ENCODE results near the gene MYO18B. TPM values are rescaled to one million over a fixed set of nuclear protein-coding genes. Genes with fewer than 3 reads are reported as not detected.

MYO18B gene
- total and polyA plus RNA-seq, 7 donors, result 79.3 to 434 (median 273) TPM

- peak overlapping the region; percentile 78 for H3K4me3 ChIP-seq
- WGBS, 3 donors, result 38 to 62% (median 49%) methylated on average over 2 of the region's 2 CpGs
- intact Hi-C loops (cut with DNase I), result no loop called here
Measured at GRCh38 chr22:25748704-25749103, 6.7 kb downstream of the MYO18B start.

GRCh38 chr22:25749420-25750169, 7.6 kb downstream of the MYO18B start:
- peak; percentile 5 to 17 (median 12) for ATAC-seq
- no peak for DNase-seq
- Histone ChIP-seq H3K36me3 (ENCODE audit: insufficient read depth in 1 of 2, low read depth in 1 of 2) (no peaks in the 10 kb centered on the region), H3K9me3 (no peaks in the 10 kb centered on the region), H3K27ac (peak overlapping the region; percentile 98), H3K27me3 (ENCODE audit: insufficient read depth in 3 of 3, low read length in 2 of 3) (no peaks in the 10 kb centered on the region), H3K4me3 (peak overlapping the region; percentile 78), H3K4me1 (peaks cover 63% of the 10 kb centered on the region)
- intact Hi-C loops (cut with DNase I), result no loop called here
- WGBS, 3 donors, result 41 to 55% (median 44%) methylated on average over 10 of the region's 10 CpGs
- TF ChIP-seq CTCF (IDR thresholded peaks at IDR 0.05), result no peak

More at GRCh38 chr22:25748704-25749103, 6.7 kb downstream of the MYO18B start:
- Histone ChIP-seq H3K4me1 (peaks cover 58% of the 10 kb centered on the region), H3K27me3 (ENCODE audit: insufficient read depth in 3 of 3, low read length in 2 of 3) (no peaks in the 10 kb centered on the region), H3K9me3 (no peaks in the 10 kb centered on the region), H3K27ac (peak overlapping the region; percentile 98), H3K36me3 (ENCODE audit: insufficient read depth in 1 of 2, low read depth in 1 of 2) (no peaks in the 10 kb centered on the region)
- ATAC-seq, result no peak
- DNase-seq, result no peak
- no peak for TF ChIP-seq CTCF (IDR thresholded peaks at IDR 0.05)

- H3K36me3 ChIP-seq (ENCODE audit: insufficient read depth in 1 of 2, low read depth in 1 of 2), result no peaks in the 10 kb centered on the region
- H3K27ac ChIP-seq, result peak overlapping the region; percentile 98
- WGBS, 3 donors, result 18 to 24% (median 18%) methylated on average over 6 of the region's 6 CpGs
- H3K4me1 ChIP-seq, result peaks cover 66% of the 10 kb centered on the region
- intact Hi-C loops (cut with DNase I), result no loop called here
- H3K9me3 ChIP-seq, result no peaks in the 10 kb centered on the region
- DNase-seq, result peak in 1 of 2 donors; percentile 77
- H3K4me3 ChIP-seq, result peak overlapping the region; percentile 78
- no peaks in the 10 kb centered on the region for H3K27me3 ChIP-seq (ENCODE audit: insufficient read depth in 3 of 3, low read length in 2 of 3)
- ATAC-seq, result peak in 3 of 4 donors; percentile 4 to 8 (median 6)
- TF ChIP-seq CTCF (IDR thresholded peaks at IDR 0.05), result peak; percentile 11
Measured at GRCh38 chr22:25750569-25751173, 8.7 kb downstream of the MYO18B start.

GRCh38 chr22:25751174-25751581, 9.2 kb downstream of the MYO18B start:
- DNase-seq (no peak), ATAC-seq (no peak)
- intact Hi-C loops (cut with DNase I), result no loop called here
- Histone ChIP-seq H3K4me3 (peak overlapping the region; percentile 78), H3K9me3 (no peaks in the 10 kb centered on the region), H3K4me1 (peaks cover 66% of the 10 kb centered on the region), H3K27me3 (ENCODE audit: insufficient read depth in 3 of 3, low read length in 2 of 3) (no peaks in the 10 kb centered on the region), H3K27ac (peak overlapping the region; percentile 98), H3K36me3 (ENCODE audit: insufficient read depth in 1 of 2, low read depth in 1 of 2) (no peaks in the 10 kb centered on the region)
- 33 to 54% (median 35%) methylated on average over 4 of the region's 4 CpGs for WGBS, 3 donors
- no peak for TF ChIP-seq CTCF (IDR thresholded peaks at IDR 0.05)

Measured in psoas muscle (tissue), 8 donors.